GM23248 (cell line): Measurements from ENCODE around the gene IDH3B.

Source experiments
- EZH2 ChIP-seq: fragments of 200-600 bp; sonication (generic); IDR thresholded peaks from 2 replicates; pipeline ENCODE4 v1.6.1; 2018; ENCODE audit warnings: antibody characterized with exemption, mild to moderate bottlenecking; ENCODE audit not compliant: insufficient read depth, poor library complexity, severe bottlenecking
- EZH2phosphoT487 ChIP-seq: fragments of 200-600 bp; sonication (generic); IDR thresholded peaks from 2 replicates; pipeline ENCODE4 v1.6.1; 2018; ENCODE audit warnings: antibody characterized with exemption, moderate library complexity, mild to moderate bottlenecking, low read depth; ENCODE audit not compliant: insufficient read depth

DNA sequence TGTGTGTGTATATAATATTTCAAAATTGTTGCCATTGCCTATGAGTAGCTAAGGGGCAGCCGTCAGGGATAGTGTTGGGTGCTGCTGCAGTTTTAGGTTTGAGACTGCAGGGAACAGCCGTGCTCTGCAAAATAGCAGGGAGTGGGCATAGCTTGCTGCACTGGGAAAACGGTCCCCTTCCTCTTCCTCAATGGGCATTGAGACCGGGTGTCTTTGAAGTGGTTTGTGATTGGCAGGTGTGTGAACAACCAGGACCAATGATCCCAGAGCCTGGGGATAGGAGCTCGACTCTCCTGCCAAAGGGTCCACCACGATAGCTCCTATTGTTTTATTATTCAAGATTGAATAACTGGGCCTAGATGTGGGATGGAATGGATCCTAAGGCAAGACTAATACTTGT, 23.5 kb upstream of the IDH3B start:
- no peak for TF ChIP-seq EZH2
- no peak for TF ChIP-seq EZH2phosphoT487
